Mesenchymal stem cell (in vitro differentiated cells and primary cell): Measurements from ENCODE around the gene TBCA.

ENCODE experiments used
- DNase-seq: peaks from one replicate; pipeline ENCODE4 v3.0.0-alpha.2; 2013
- H2AFZ ChIP-seq: one replicate; pipeline ENCODE4 v1.6.1; 2013; ENCODE audit warnings: low read depth, mild to moderate bottlenecking, control low read depth, inconsistent platforms, low read length, moderate library complexity
- H2AK5ac ChIP-seq: 2 replicates; pipeline ENCODE4 v1.6.1; 2013; ENCODE audit warnings: low read length, moderate library complexity, mild to moderate bottlenecking, inconsistent platforms; ENCODE audit not compliant: severe bottlenecking
- H2BK120ac ChIP-seq: one replicate; pipeline ENCODE4 v1.6.1; 2013; ENCODE audit warnings: low read depth, mild to moderate bottlenecking, inconsistent platforms, low read length, moderate library complexity
- H2BK12ac ChIP-seq, 2 experiments: one replicate each; pipeline ENCODE4 v1.6.1; 2013; ENCODE audit warnings: inconsistent platforms in 2 of 2, low read length in 2 of 2, mild to moderate bottlenecking in 2 of 2, moderate library complexity in 2 of 2, control low read depth in 1 of 2
- H2BK15ac ChIP-seq: one replicate; pipeline ENCODE4 v1.6.1; 2013; ENCODE audit warnings: mild to moderate bottlenecking, low read depth, inconsistent platforms; ENCODE audit not compliant: poor library complexity, severe bottlenecking
- H2BK5ac ChIP-seq: 2 replicates; pipeline ENCODE4 v1.6.1; 2013; ENCODE audit warnings: low read depth, mild to moderate bottlenecking, low read length, control low read depth, inconsistent platforms; ENCODE audit not compliant: poor library complexity, severe bottlenecking
- H3K14ac ChIP-seq, 2 experiments: one replicate each; pipeline ENCODE4 v1.6.1; 2013; ENCODE audit warnings: inconsistent platforms in 2 of 2, low read length in 2 of 2, control low read depth in 1 of 2, mild to moderate bottlenecking in 1 of 2, moderate library complexity in 1 of 2
- H3K18ac ChIP-seq, 2 experiments: one replicate each; pipeline ENCODE4 v1.6.1; 2013; ENCODE audit warnings: inconsistent platforms in 2 of 2, low read length in 2 of 2, control low read depth in 1 of 2, low read depth in 1 of 2, mild to moderate bottlenecking in 1 of 2
- H3K23ac ChIP-seq, 2 experiments: one replicate each; pipeline ENCODE4 v1.6.1; 2013; ENCODE audit warnings: inconsistent platforms in 2 of 2, low read length in 2 of 2, mild to moderate bottlenecking in 2 of 2, moderate library complexity in 2 of 2, control low read depth in 1 of 2
- H3K27ac ChIP-seq: 2 replicates; pipeline ENCODE4 v1.5.1; 2013; ENCODE audit warnings: mild to moderate bottlenecking, moderate library complexity, low read length, control low read depth, inconsistent platforms; ENCODE audit not compliant: poor library complexity, severe bottlenecking
- H3K27me3 ChIP-seq, 2 experiments: 2 replicates each; pipeline versions ENCODE4 v1.6.1 to v1.7.0; 2013; ENCODE audit warnings: low read length in 2 of 2, mild to moderate bottlenecking in 2 of 2, moderate library complexity in 2 of 2, control low read depth in 1 of 2, inconsistent platforms in 1 of 2; ENCODE audit not compliant: control insufficient read depth in 1 of 2, insufficient read depth in 1 of 2
- H3K36me3 ChIP-seq, 2 experiments: 2 replicates each; pipeline versions ENCODE4 v1.6.1 to v1.7.0; 2013; ENCODE audit warnings: low read length in 2 of 2, control low read depth in 1 of 2, inconsistent platforms in 1 of 2, low read depth in 1 of 2, mild to moderate bottlenecking in 1 of 2; ENCODE audit not compliant: insufficient read depth in 2 of 2, control insufficient read depth in 1 of 2
- H3K4ac ChIP-seq, 2 experiments: one replicate each; pipeline ENCODE4 v1.6.1; 2013; ENCODE audit warnings: inconsistent platforms in 2 of 2, low read length in 2 of 2, mild to moderate bottlenecking in 2 of 2, moderate library complexity in 2 of 2, control low read depth in 1 of 2, low read depth in 1 of 2
- H3K4me1 ChIP-seq: 2 replicates; pipeline ENCODE4 v1.6.1; 2013; ENCODE audit warnings: low read depth, low read length, control low read depth; ENCODE audit not compliant: control insufficient read depth, insufficient read depth
- H3K4me2 ChIP-seq: 2 replicates; pipeline ENCODE4 v1.6.1; 2013; ENCODE audit warnings: low read length, mild to moderate bottlenecking, inconsistent platforms; ENCODE audit not compliant: poor library complexity, severe bottlenecking
- H3K4me3 ChIP-seq, 2 experiments: 2 replicates each; pipeline versions ENCODE4 v1.5.1 to v1.7.0; 2013; ENCODE audit warnings: low read length in 2 of 2, mild to moderate bottlenecking in 2 of 2, control low read depth in 1 of 2, low read depth in 1 of 2; ENCODE audit not compliant: insufficient read depth in 1 of 2
- H3K79me1 ChIP-seq: replicated peaks from 2 replicates; pipeline ENCODE4 v1.6.1; 2013; ENCODE audit warnings: mild to moderate bottlenecking, control low read depth, low read length, inconsistent platforms; ENCODE audit not compliant: poor library complexity, severe bottlenecking
- H3K9ac ChIP-seq: 2 replicates; pipeline ENCODE4 v1.7.0; 2013; ENCODE audit warnings: mild to moderate bottlenecking, low read length, moderate library complexity
- H3K9me3 ChIP-seq: 2 replicates; pipeline ENCODE4 v1.7.0; 2013; ENCODE audit warnings: mild to moderate bottlenecking, low read length; ENCODE audit not compliant: control insufficient read depth
- H4K8ac ChIP-seq: one replicate; pipeline ENCODE4 v1.6.1; 2013; ENCODE audit warnings: inconsistent platforms, mild to moderate bottlenecking, low read length, moderate library complexity
- H4K91ac ChIP-seq: one replicate; pipeline ENCODE4 v1.6.1; 2013; ENCODE audit warnings: mild to moderate bottlenecking, low read length, inconsistent platforms
- WGBS: methylation state at CpG from one replicate; pipeline ENCODE4 v1.1.7; 2013; ENCODE audit warnings: mixed read lengths; 5-methylcytosine and 5-hydroxymethylcytosine counted together

TBCA gene

GRCh38 chr5:77650686-77651085, 125.5 kb downstream of the TBCA start:
- Histone ChIP-seq H4K8ac (no peak overlapping the region), H3K23ac (no peak overlapping the region)
- 13% methylated on average over 1 of the region's 1 CpG for WGBS

GRCh38 chr5:77649776-77650175, 126.4 kb downstream of the TBCA start:
- 94% methylated on average over 2 of the region's 2 CpGs for WGBS

More at GRCh38 chr5:77650686-77651085, 125.5 kb downstream of the TBCA start:
- DNase-seq: no peak
- no peak overlapping the region for H3K14ac ChIP-seq
- H3K79me1 ChIP-seq: no peaks in the 10 kb centered on the region
- H3K4me2 ChIP-seq: no peak overlapping the region
- H3K36me3 ChIP-seq: no peaks in the 10 kb centered on the region
- H2BK5ac ChIP-seq: no peak overlapping the region
- H2BK15ac ChIP-seq: no peak overlapping the region
- H3K9me3 ChIP-seq: peaks cover 3% of the 10 kb centered on the region
- no peak overlapping the region for H2AFZ ChIP-seq
- no peak overlapping the region for H2AK5ac ChIP-seq
- H3K9ac ChIP-seq: no peak overlapping the region
- H2BK120ac ChIP-seq: no peak overlapping the region
- H3K27ac ChIP-seq: no peak overlapping the region
- peaks cover 85% of the 10 kb centered on the region in 2 experiments for H3K27me3 ChIP-seq
- H2BK12ac ChIP-seq: no peak overlapping the region
- peaks cover under 1% of the 10 kb centered on the region for H3K4me1 ChIP-seq
- no peak overlapping the region for H3K4ac ChIP-seq
- no peak overlapping the region for H3K4me3 ChIP-seq
- H4K91ac ChIP-seq: no peak overlapping the region
- no peak overlapping the region for H3K18ac ChIP-seq

GRCh38 chr5:77645995-77646639, 130.0 kb downstream of the TBCA start:
- WGBS: 36% methylated on average over 9 of the region's 11 CpGs
- H3K4ac ChIP-seq: no peak overlapping the region
- DNase-seq: no peak
- H4K8ac ChIP-seq: no peak overlapping the region
- H2AK5ac ChIP-seq: no peak overlapping the region
- H3K27me3 ChIP-seq: peaks cover 92 to 97% of the 10 kb centered on the region in 2 experiments
- no peak overlapping the region for H3K4me3 ChIP-seq
- no peak overlapping the region for H3K27ac ChIP-seq
- H2BK120ac ChIP-seq: no peak overlapping the region
- no peak overlapping the region for H2BK12ac ChIP-seq
- H3K9me3 ChIP-seq: peaks cover 3% of the 10 kb centered on the region
- H2BK15ac ChIP-seq: no peak overlapping the region
- no peak overlapping the region for H4K91ac ChIP-seq
- peaks cover 7% of the 10 kb centered on the region for H3K4me1 ChIP-seq
- H3K14ac ChIP-seq: no peak overlapping the region
- H3K36me3 ChIP-seq: no peaks in the 10 kb centered on the region
- no peak overlapping the region for H3K9ac ChIP-seq
- peak overlapping the region; percentile 67 for H3K4me2 ChIP-seq
- no peak overlapping the region for H3K18ac ChIP-seq
- H2AFZ ChIP-seq: no peak overlapping the region
- no peak overlapping the region for H2BK5ac ChIP-seq
- H3K23ac ChIP-seq: no peak overlapping the region
- H3K79me1 ChIP-seq: no peaks in the 10 kb centered on the region

More at GRCh38 chr5:77649776-77650175, 126.4 kb downstream of the TBCA start:
- Histone ChIP-seq H3K4me2 (no peak overlapping the region), H4K91ac (no peak overlapping the region), H2BK120ac (no peak overlapping the region), H3K4me1 (peaks cover 4% of the 10 kb centered on the region), H3K9ac (no peak overlapping the region), H3K14ac (no peak overlapping the region), H2BK5ac (no peak overlapping the region), H4K8ac (no peak overlapping the region), H3K4me3 (no peak overlapping the region), H3K23ac (no peak overlapping the region), H2AK5ac (no peak overlapping the region), H3K36me3 (no peaks in the 10 kb centered on the region), H3K18ac (no peak overlapping the region), H2AFZ (no peak overlapping the region), H3K27ac (no peak overlapping the region), H2BK15ac (no peak overlapping the region), H3K79me1 (no peaks in the 10 kb centered on the region), H3K4ac (no peak overlapping the region), H2BK12ac (no peak overlapping the region), H3K9me3 (peaks cover 3% of the 10 kb centered on the region), H3K27me3 (peaks cover 88 to 92% of the 10 kb centered on the region in 2 experiments)
- DNase-seq: no peak

- H2BK12ac ChIP-seq: no peak overlapping the region
- no peak overlapping the region for H3K4ac ChIP-seq
- H3K9me3 ChIP-seq: peaks cover 3% of the 10 kb centered on the region
- no peak overlapping the region for H3K9ac ChIP-seq
- no peak overlapping the region for H3K27ac ChIP-seq
- no peaks in the 10 kb centered on the region for H3K36me3 ChIP-seq
- H2BK120ac ChIP-seq: no peak overlapping the region
- H2AK5ac ChIP-seq: no peak overlapping the region
- H3K79me1 ChIP-seq: no peaks in the 10 kb centered on the region
- no peak overlapping the region for H2BK15ac ChIP-seq
- peak; percentile 12 for DNase-seq
- H3K4me3 ChIP-seq: peak overlapping the region in 1 of 2 experiments; percentile 56
- no peak overlapping the region for H2AFZ ChIP-seq
- H3K4me1 ChIP-seq: peaks cover 12% of the 10 kb centered on the region
- no peak overlapping the region for H3K14ac ChIP-seq
- no peak overlapping the region for H2BK5ac ChIP-seq
- no peak overlapping the region for H3K18ac ChIP-seq
- no peak overlapping the region for H4K91ac ChIP-seq
- peak overlapping the region; percentile 67 for H3K4me2 ChIP-seq
- H3K27me3 ChIP-seq: peaks cover 92 to 97% of the 10 kb centered on the region in 2 experiments
- H3K23ac ChIP-seq: no peak overlapping the region
- WGBS: 2% methylated on average over 70 of the region's 80 CpGs
- H4K8ac ChIP-seq: no peak overlapping the region
Observed at GRCh38 chr5:77645158-77645994, 130.8 kb downstream of the TBCA start.
